Measurements from ENCODE around the gene PSMD11. TPM values are rescaled to one million over a fixed set of nuclear protein-coding genes. Genes with fewer than 3 reads are reported as not detected.
A peak's percentile ranks its signal among the peaks of the same experiment; 100 is the strongest.

The PSMD11 gene
- total and polyA plus RNA-seq, 2 of the 13 experiments (the other 11 are each of a cell fraction or from before 2014, with no cell fraction given), result 69.8 to 152 TPM

DNA sequence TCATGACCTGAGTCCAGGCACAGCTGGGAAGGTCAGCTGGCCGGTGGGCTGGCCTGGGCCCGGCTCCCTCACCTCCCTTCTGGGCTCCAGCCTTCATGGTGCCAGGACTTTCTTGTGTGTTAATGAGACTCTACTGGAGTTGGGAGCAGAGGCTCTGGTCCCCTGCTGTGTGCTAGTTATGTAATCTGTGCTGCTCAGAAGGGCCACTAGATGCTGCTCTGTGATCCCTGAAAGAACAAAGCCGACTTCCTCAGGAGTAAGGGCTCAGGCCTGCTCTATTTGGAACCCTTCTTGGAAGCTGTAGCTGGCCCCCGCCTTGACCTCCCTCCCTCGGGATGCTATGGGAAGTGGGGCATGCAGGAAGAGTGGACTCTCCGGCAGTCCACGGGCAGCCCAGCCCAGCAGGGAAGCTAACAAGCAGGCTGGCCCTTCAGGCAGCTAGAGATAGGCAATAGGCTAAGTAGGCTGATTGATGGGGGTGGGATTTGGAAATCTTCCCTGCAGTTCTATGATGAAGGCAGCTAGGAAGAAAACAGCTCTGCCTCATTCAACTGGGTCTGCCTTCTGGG is 39.2 kb downstream of the PSMD11 start:
- DNase-seq (ENCODE audit: low spot score) (peak; percentile 56), ATAC-seq (peak; percentile 53), FAIRE-seq (peak; percentile 79)
- ChIA-PET CTCF (ENCODE audit: low intra/inter-chr PET ratio, low total read pairs) (no interaction called here), POLR2A (no interaction called here)
- Histone ChIP-seq H3K4me2 (ENCODE audit: low read depth, low read length) (no peak overlapping the region), H3K36me3 (replicated peaks in 1 of 2; ENCODE audit: control insufficient read depth in 1 of 2, insufficient read depth in 2 of 2, low read length in 2 of 2) (peaks cover 12 to 37% of the 10 kb centered on the region in 2 experiments; a peak in 4 of 5 replicates), H2AFZ (ENCODE audit: low read length) (no peak overlapping the region), H3K27me3 (ENCODE audit: control insufficient read depth in 1 of 2, insufficient read depth in 2 of 2, low read length in 2 of 2) (no peaks in the 10 kb centered on the region), H3K9me3 (ENCODE audit: low read length) (no peaks in the 10 kb centered on the region), H3K4me3 (replicated peaks in 1 of 3; ENCODE audit: insufficient read depth in 1 of 3, low read depth in 2 of 3, low read length in 3 of 3) (no peak overlapping the region), H3K9ac (ENCODE audit: insufficient read depth, low read depth, low read length) (no peak overlapping the region), H3K79me2 (ENCODE audit: insufficient read depth, low read length) (no peaks in the 10 kb centered on the region), H3K27ac (ENCODE audit: extremely low read length, insufficient read depth, low read length) (no peak overlapping the region), H3K4me1 (ENCODE audit: insufficient read depth, low read length) (peaks cover 28% of the 10 kb centered on the region), H4K20me1 (ENCODE audit: insufficient read depth, low read length) (no peaks in the 10 kb centered on the region)
- in situ Hi-C loops (cut with HindIII; ENCODE audit: extremely low pct_ligation_motif_present, low pct_unique_long_range_greater_than_20kb) (loop anchor here (10.0 kb wide), 1 partner anchor 271 kb away; no protein-coding TSS in a partner anchor), intact Hi-C loops (cut with micrococcal nuclease; ENCODE audit: unreplicated experiment) (loop anchor here (5.0 kb wide), 1 partner anchor 274 kb away; no protein-coding TSS in a partner anchor)
- 54% methylated on average over 2 of the region's 7 CpGs for WGBS (ENCODE audit: low lambda C conversion rate)
- no TSS peak for BruUV-seq (replicated peaks)
- TF ChIP-seq ZNF605 (CRISPR knock-in tag; IDR thresholded peaks at IDR 0.05) (0 out of 2 replicates have a peak, but pooled peaks have one; percentile 36), POLR2AphosphoS2 (IDR thresholded peaks at IDR 0.05; ENCODE audit: low read depth, low read length) (0 out of 2 replicates have a peak, but pooled peaks have one; percentile 38), RXRB (CRISPR knock-in tag; IDR thresholded peaks at IDR 0.05; ENCODE audit: borderline replicate concordance) (peak; percentile 33; the same call in 1 of the 2 replicates), AGO2 (optimal IDR thresholded peaks at IDR 0.05; ENCODE audit: low read depth, low read length) (peak; percentile 32), ZNF543 (CRISPR knock-in tag; IDR thresholded peaks at IDR 0.05) (no peak), XRCC5 (optimal IDR thresholded peaks at IDR 0.05; ENCODE audit: low read length) (peak; percentile 10), ZNF451 (CRISPR knock-in tag; IDR thresholded peaks at IDR 0.05) (peak; percentile 55; the same call in 1 of the 2 replicates), ZNF484 (CRISPR knock-in tag; IDR thresholded peaks at IDR 0.05; ENCODE audit: borderline replicate concordance, low read depth) (no peak), RAD21 (CRISPR knock-in tag; IDR thresholded peaks at IDR 0.05) (peak; percentile 64), MEF2D (CRISPR knock-in tag; IDR thresholded peaks at IDR 0.05) (0 out of 2 replicates have a peak, but pooled peaks have one; percentile 8), ZNF749 (CRISPR knock-in tag; IDR thresholded peaks at IDR 0.05; ENCODE audit: borderline replicate concordance) (no peak), ZNF317 (CRISPR knock-in tag; IDR thresholded peaks at IDR 0.05) (0 out of 2 replicates have a peak, but pooled peaks have one; percentile 30)
- TF ChIP-seq, protein P1, sequence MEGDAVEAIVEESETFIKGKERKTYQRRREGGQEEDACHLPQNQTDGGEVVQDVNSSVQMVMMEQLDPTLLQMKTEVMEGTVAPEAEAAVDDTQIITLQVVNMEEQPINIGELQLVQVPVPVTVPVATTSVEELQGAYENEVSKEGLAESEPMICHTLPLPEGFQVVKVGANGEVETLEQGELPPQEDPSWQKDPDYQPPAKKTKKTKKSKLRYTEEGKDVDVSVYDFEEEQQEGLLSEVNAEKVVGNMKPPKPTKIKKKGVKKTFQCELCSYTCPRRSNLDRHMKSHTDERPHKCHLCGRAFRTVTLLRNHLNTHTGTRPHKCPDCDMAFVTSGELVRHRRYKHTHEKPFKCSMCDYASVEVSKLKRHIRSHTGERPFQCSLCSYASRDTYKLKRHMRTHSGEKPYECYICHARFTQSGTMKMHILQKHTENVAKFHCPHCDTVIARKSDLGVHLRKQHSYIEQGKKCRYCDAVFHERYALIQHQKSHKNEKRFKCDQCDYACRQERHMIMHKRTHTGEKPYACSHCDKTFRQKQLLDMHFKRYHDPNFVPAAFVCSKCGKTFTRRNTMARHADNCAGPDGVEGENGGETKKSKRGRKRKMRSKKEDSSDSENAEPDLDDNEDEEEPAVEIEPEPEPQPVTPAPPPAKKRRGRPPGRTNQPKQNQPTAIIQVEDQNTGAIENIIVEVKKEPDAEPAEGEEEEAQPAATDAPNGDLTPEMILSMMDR (CRISPR knock-in tag; IDR thresholded peaks at IDR 0.05), result peak; percentile 82
- TF ChIP-seq, protein P2, sequence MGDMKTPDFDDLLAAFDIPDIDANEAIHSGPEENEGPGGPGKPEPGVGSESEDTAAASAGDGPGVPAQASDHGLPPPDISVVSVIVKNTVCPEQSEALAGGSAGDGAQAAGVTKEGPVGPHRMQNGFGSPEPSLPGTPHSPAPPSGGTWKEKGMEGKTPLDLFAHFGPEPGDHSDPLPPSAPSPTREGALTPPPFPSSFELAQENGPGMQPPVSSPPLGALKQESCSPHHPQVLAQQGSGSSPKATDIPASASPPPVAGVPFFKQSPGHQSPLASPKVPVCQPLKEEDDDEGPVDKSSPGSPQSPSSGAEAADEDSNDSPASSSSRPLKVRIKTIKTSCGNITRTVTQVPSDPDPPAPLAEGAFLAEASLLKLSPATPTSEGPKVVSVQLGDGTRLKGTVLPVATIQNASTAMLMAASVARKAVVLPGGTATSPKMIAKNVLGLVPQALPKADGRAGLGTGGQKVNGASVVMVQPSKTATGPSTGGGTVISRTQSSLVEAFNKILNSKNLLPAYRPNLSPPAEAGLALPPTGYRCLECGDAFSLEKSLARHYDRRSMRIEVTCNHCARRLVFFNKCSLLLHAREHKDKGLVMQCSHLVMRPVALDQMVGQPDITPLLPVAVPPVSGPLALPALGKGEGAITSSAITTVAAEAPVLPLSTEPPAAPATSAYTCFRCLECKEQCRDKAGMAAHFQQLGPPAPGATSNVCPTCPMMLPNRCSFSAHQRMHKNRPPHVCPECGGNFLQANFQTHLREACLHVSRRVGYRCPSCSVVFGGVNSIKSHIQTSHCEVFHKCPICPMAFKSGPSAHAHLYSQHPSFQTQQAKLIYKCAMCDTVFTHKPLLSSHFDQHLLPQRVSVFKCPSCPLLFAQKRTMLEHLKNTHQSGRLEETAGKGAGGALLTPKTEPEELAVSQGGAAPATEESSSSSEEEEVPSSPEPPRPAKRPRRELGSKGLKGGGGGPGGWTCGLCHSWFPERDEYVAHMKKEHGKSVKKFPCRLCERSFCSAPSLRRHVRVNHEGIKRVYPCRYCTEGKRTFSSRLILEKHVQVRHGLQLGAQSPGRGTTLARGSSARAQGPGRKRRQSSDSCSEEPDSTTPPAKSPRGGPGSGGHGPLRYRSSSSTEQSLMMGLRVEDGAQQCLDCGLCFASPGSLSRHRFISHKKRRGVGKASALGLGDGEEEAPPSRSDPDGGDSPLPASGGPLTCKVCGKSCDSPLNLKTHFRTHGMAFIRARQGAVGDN (CRISPR knock-in tag; IDR thresholded peaks at IDR 0.05), result peak; percentile 39
- TF ChIP-seq, protein P3, sequence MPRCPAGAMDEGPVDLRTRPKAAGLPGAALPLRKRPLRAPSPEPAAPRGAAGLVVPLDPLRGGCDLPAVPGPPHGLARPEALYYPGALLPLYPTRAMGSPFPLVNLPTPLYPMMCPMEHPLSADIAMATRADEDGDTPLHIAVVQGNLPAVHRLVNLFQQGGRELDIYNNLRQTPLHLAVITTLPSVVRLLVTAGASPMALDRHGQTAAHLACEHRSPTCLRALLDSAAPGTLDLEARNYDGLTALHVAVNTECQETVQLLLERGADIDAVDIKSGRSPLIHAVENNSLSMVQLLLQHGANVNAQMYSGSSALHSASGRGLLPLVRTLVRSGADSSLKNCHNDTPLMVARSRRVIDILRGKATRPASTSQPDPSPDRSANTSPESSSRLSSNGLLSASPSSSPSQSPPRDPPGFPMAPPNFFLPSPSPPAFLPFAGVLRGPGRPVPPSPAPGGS (CRISPR knock-in tag; IDR thresholded peaks at IDR 0.05), result 0 out of 2 replicates have a peak, but pooled peaks have one; percentile 35
- TF ChIP-seq, protein P4, sequence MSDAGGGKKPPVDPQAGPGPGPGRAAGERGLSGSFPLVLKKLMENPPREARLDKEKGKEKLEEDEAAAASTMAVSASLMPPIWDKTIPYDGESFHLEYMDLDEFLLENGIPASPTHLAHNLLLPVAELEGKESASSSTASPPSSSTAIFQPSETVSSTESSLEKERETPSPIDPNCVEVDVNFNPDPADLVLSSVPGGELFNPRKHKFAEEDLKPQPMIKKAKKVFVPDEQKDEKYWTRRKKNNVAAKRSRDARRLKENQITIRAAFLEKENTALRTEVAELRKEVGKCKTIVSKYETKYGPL (CRISPR knock-in tag; IDR thresholded peaks at IDR 0.05), result peak; percentile 98
